MCF 10A (cell line): Measurements from ENCODE around the gene MAGI1. TPM values are rescaled to one million over a fixed set of nuclear protein-coding genes. Genes with fewer than 3 reads are reported as not detected.

Source experiments
- BruUV-seq: library from RNA; stranded (reverse); fragments of 400-500 nt; replicated peaks from 2 replicates; lab custom pipeline; 2021; lab: Mats Ljungman, UMichigan
- CTCF ChIA-PET: fragments of 300-600 bp; sonication (Branson Sonifier 250); formaldehyde crosslinking; extraction: SDS; loops from one replicate; lab custom pipeline; 2021; ENCODE audit warnings: antibody characterized with exemption, inconsistent platforms; lab: Yijun Ruan, JAX
- POLR2A ChIA-PET: fragments of 300-600, 350-650 bp; sonication (Branson Sonifier 250); formaldehyde crosslinking; extraction: SDS; loops from one replicate; lab custom pipeline; 2020; ENCODE audit warnings: antibody characterized with exemption, inconsistent platforms; lab: Yijun Ruan, JAX
- DNase-seq: peaks from one replicate; pipeline ENCODE4 v3.0.0-alpha.2; 2018; ENCODE audit not compliant: unreplicated experiment
- H3K27ac Mint-ChIP-seq: one replicate; pipeline ENCODE4 v1.8.0; 2022; ENCODE audit warnings: mild to moderate bottlenecking, low read depth, mixed read lengths; ENCODE audit not compliant: unreplicated experiment
- H3K27me3 Mint-ChIP-seq: one replicate; pipeline ENCODE4 v1.8.0; 2022; ENCODE audit warnings: mixed read lengths; ENCODE audit not compliant: insufficient read depth, unreplicated experiment
- H3K36me3 Mint-ChIP-seq: one replicate; pipeline ENCODE4 v1.8.0; 2022; ENCODE audit warnings: mild to moderate bottlenecking, moderate library complexity, mixed read lengths; ENCODE audit not compliant: insufficient read depth, unreplicated experiment
- H3K4me1 Mint-ChIP-seq: one replicate; pipeline ENCODE4 v1.8.0; 2022; ENCODE audit warnings: mixed read lengths; ENCODE audit not compliant: insufficient read depth, unreplicated experiment
- H3K4me3 Mint-ChIP-seq: one replicate; pipeline ENCODE4 v1.8.0; 2022; ENCODE audit warnings: mild to moderate bottlenecking, moderate library complexity, mixed read lengths; ENCODE audit not compliant: unreplicated experiment
- H3K9me3 Mint-ChIP-seq: one replicate; pipeline ENCODE4 v1.8.0; 2022; ENCODE audit warnings: mixed read lengths; ENCODE audit not compliant: unreplicated experiment
- intact Hi-C: fragments of 100-400 bp; cut with micrococcal nuclease; formaldehyde crosslinking; loops from 2 replicates; pipeline ENCODE4 v1.14.1; 2022
- total RNA-seq: library from RNA; stranded (reverse); gene quantifications from 2 replicates; pipeline ENCODE4 v1.2.3, GENCODE V29; 2022
- TF ChIP-seq, protein P1 (sequence below): fragments of 200-600 bp; IDR thresholded peaks from one replicate; pipeline ENCODE4 v1.8.0; 2022; ENCODE audit warnings: antibody characterized with exemption, mild to moderate bottlenecking; ENCODE audit not compliant: unreplicated experiment

The MAGI1 gene
- total RNA-seq, 1 experiment from 2014 or later: 6.2 TPM

GRCh38 chr3:65328148-65328547, 710.6 kb downstream of the MAGI1 start:
- TF ChIP-seq, protein P1, sequence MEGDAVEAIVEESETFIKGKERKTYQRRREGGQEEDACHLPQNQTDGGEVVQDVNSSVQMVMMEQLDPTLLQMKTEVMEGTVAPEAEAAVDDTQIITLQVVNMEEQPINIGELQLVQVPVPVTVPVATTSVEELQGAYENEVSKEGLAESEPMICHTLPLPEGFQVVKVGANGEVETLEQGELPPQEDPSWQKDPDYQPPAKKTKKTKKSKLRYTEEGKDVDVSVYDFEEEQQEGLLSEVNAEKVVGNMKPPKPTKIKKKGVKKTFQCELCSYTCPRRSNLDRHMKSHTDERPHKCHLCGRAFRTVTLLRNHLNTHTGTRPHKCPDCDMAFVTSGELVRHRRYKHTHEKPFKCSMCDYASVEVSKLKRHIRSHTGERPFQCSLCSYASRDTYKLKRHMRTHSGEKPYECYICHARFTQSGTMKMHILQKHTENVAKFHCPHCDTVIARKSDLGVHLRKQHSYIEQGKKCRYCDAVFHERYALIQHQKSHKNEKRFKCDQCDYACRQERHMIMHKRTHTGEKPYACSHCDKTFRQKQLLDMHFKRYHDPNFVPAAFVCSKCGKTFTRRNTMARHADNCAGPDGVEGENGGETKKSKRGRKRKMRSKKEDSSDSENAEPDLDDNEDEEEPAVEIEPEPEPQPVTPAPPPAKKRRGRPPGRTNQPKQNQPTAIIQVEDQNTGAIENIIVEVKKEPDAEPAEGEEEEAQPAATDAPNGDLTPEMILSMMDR: no peak
- DNase-seq: no peak
- no peaks in the 10 kb centered on the region for H3K4me1 Mint-ChIP-seq
- no peak overlapping the region for H3K27ac Mint-ChIP-seq
- BruUV-seq: no TSS peak
- no peaks in the 10 kb centered on the region for H3K9me3 Mint-ChIP-seq
- intact Hi-C loops: no loop called here
- H3K4me3 Mint-ChIP-seq: no peak overlapping the region
- peaks cover 43% of the 10 kb centered on the region for H3K27me3 Mint-ChIP-seq
- CTCF ChIA-PET: no interaction called here
- POLR2A ChIA-PET: no interaction called here
- H3K36me3 Mint-ChIP-seq: no peaks in the 10 kb centered on the region

DNA sequence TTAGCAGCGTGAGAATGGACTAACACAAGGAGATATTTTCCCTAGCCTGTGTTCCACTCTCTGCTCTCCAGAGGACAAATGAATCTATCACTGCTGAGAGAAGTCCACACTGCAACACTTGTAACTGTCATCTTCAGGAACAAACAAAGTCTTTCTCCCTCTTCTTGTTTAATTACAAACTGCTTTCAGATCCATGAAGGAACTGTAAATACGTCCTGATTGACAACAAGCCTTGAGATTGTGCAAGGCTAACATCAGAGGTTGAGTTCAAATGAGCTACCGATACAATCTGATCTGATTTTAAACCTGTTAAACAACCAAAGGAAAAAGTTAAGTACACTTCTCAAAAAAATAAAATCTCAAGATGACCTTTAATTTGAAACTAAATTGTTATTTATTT, 712.1 kb downstream of the MAGI1 start:
- no TSS peak for BruUV-seq
- no peaks in the 10 kb centered on the region for H3K9me3 Mint-ChIP-seq
- CTCF ChIA-PET: no interaction called here
- TF ChIP-seq, protein P1: no peak
- H3K36me3 Mint-ChIP-seq: no peaks in the 10 kb centered on the region
- POLR2A ChIA-PET: no interaction called here
- intact Hi-C loops: no loop called here
- H3K27ac Mint-ChIP-seq: no peak overlapping the region
- peaks cover 43% of the 10 kb centered on the region for H3K27me3 Mint-ChIP-seq
- no peak overlapping the region for H3K4me3 Mint-ChIP-seq
- H3K4me1 Mint-ChIP-seq: no peaks in the 10 kb centered on the region
- DNase-seq: no peak

GRCh38 chr3:65322910-65323309, 715.8 kb downstream of the MAGI1 start:
- Mint-ChIP-seq H3K9me3 (peaks cover 7% of the 10 kb centered on the region), H3K27ac (no peak overlapping the region), H3K4me3 (no peak overlapping the region), H3K27me3 (peaks cover 23% of the 10 kb centered on the region), H3K36me3 (no peaks in the 10 kb centered on the region), H3K4me1 (no peaks in the 10 kb centered on the region)
- TF ChIP-seq, protein P1: no peak
- BruUV-seq: no TSS peak
- DNase-seq: no peak
- CTCF ChIA-PET: no interaction called here
- intact Hi-C loops: no loop called here
- POLR2A ChIA-PET: no interaction called here

GRCh38 chr3:65318231-65318630, 720.5 kb downstream of the MAGI1 start:
- ChIA-PET CTCF (no interaction called here), POLR2A (no interaction called here)
- TF ChIP-seq, protein P1: no peak
- Mint-ChIP-seq H3K27ac (no peak overlapping the region), H3K9me3 (peaks cover 15% of the 10 kb centered on the region), H3K4me3 (no peak overlapping the region), H3K36me3 (no peaks in the 10 kb centered on the region), H3K27me3 (no peaks in the 10 kb centered on the region), H3K4me1 (no peaks in the 10 kb centered on the region)
- BruUV-seq: no TSS peak
- intact Hi-C loops: no loop called here
- no peak for DNase-seq
